ENCODE data around the gene HOXC4. TPM values are rescaled to one million over a fixed set of nuclear protein-coding genes. Genes with fewer than 3 reads are reported as not detected.

Gene HOXC4
- total and polyA plus RNA-seq, 2 of the 4 experiments (the other 2 are of a cell fraction), result under 0.01 to 0.26 TPM

GRCh38 chr12:54024581-54025305 is 28.9 kb upstream of the HOXC4 start:
- Histone ChIP-seq H3K27me3 (ENCODE audit: control insufficient read depth, insufficient read depth, low read length) (peaks cover 87% of the 10 kb centered on the region), H3K9me1 (ENCODE audit: insufficient read depth, low read length) (no peaks in the 10 kb centered on the region), H3K14ac (replicated peaks; ENCODE audit: low read depth, low read length) (no peak overlapping the region), H3K56ac (ENCODE audit: extremely low read depth, insufficient read depth, low read length) (no peak overlapping the region), H3K27ac (ENCODE audit: insufficient read depth, low read length) (no peak overlapping the region), H2AK5ac (ENCODE audit: low read depth, low read length) (no peak overlapping the region), H2BK20ac (ENCODE audit: low read depth, low read length) (no peak overlapping the region), H4K91ac (ENCODE audit: insufficient read depth, low read depth, low read length) (no peak overlapping the region), H2BK120ac (ENCODE audit: low read depth, low read length) (no peak overlapping the region), H3K4me3 (ENCODE audit: insufficient read depth, low read depth, low read length) (no peak overlapping the region), H3K9ac (ENCODE audit: low read depth, low read length) (no peak overlapping the region), H3K79me1 (ENCODE audit: low read depth in 1 of 2, low read length in 2 of 2) (no peaks in the 10 kb centered on the region), H4K5ac (ENCODE audit: low read depth, low read length) (no peak overlapping the region), H2BK5ac (ENCODE audit: low read depth, low read length, poor library complexity, severe bottlenecking) (no peak overlapping the region), H3K4ac (ENCODE audit: low read depth, low read length) (no peak overlapping the region), H2AK9ac (replicated peaks; ENCODE audit: low read depth, low read length, poor library complexity) (no peak overlapping the region), H3K4me2 (ENCODE audit: low read depth, low read length) (no peak overlapping the region), H3K9me3 (ENCODE audit: control insufficient read depth, insufficient read depth, low read length) (no peaks in the 10 kb centered on the region), H3K4me1 (ENCODE audit: control insufficient read depth, insufficient read depth, low read length) (no peaks in the 10 kb centered on the region), H3K36me3 (ENCODE audit: control insufficient read depth, insufficient read depth, low read length) (no peaks in the 10 kb centered on the region), H3K18ac (ENCODE audit: low read depth, low read length) (no peak overlapping the region), H4K8ac (ENCODE audit: low read depth in 2 of 2, low read length in 2 of 2) (no peak overlapping the region), H2AFZ (replicated peaks; ENCODE audit: low read length, poor library complexity) (no peak overlapping the region), H2BK15ac (ENCODE audit: low read depth, low read length) (no peak overlapping the region), H4K20me1 (ENCODE audit: insufficient read depth, low read length) (no peaks in the 10 kb centered on the region), H3K23ac (ENCODE audit: low read depth, low read length) (no peak overlapping the region)
- no peak for TF ChIP-seq FOS (IDR thresholded peaks at IDR 0.05; ENCODE audit: low read depth, low read length)
- TF ChIP-seq BHLHE40 (IDR thresholded peaks at IDR 0.05; ENCODE audit: low read depth, low read length), result no peak
- no peak for TF ChIP-seq NFE2L2 (IDR thresholded peaks at IDR 0.05; ENCODE audit: low read depth, low read length)
- no peak for TF ChIP-seq SMC3 (IDR thresholded peaks at IDR 0.05; ENCODE audit: low read depth, low read length)
- TF ChIP-seq CEBPB (IDR thresholded peaks at IDR 0.05; ENCODE audit: low read depth, low read length), result no peak
- no peak for TF ChIP-seq RAD21 (IDR thresholded peaks at IDR 0.05; ENCODE audit: low read length)
- no peak for TF ChIP-seq MAZ (IDR thresholded peaks at IDR 0.05; ENCODE audit: borderline replicate concordance, low read depth, low read length)
- TF ChIP-seq MXI1 (IDR thresholded peaks at IDR 0.05; ENCODE audit: borderline replicate concordance, low read depth, low read length), result no peak
- no peak for TF ChIP-seq RFX5 (IDR thresholded peaks at IDR 0.05; ENCODE audit: low read depth, low read length)
- dilution Hi-C loops (cut with HindIII; ENCODE audit: low sequenced_read_pairs, unreplicated experiment) (no loop called here), in situ Hi-C loops (cut with MboI; ENCODE audit: low sequenced_read_pairs) (no loop called here), intact Hi-C loops (cut with micrococcal nuclease) (no loop called here)
- no TSS peak for BruUV-seq (replicated peaks)
- CTCF ChIA-PET, result interaction anchor here (0.5 to 2.4 kb wide), 3 partner anchors 8 to 182 kb away, joined by 4 to 7 read pairs (median 7); no protein-coding TSS in a partner anchor
- WGBS, 2 experiments (ENCODE audit: extremely low coverage in 2 of 2, insufficient read length in 1 of 2), result no CpG with 5 or more reads among the region's 5 CpGs
- DNase-seq (no peak), ATAC-seq (ENCODE audit: low read depth) (no peak)
- POLR2A ChIA-PET (ENCODE audit: unreplicated experiment), result no interaction called here
